Gastrocnemius medialis (tissue), 4 donors: Measurements from ENCODE around the gene TRMT5. TPM values are rescaled to one million over a fixed set of nuclear protein-coding genes. Genes with fewer than 3 reads are reported as not detected.

Source experiments
- ATAC-seq, 2 donors: fragments of 150-250 bp; one replicate each; pipeline ENCODE4 v1.9.1; 2016
- DNase-seq, 2 donors: peaks; one replicate each; pipeline ENCODE4 v3.0.0-alpha.2; 2019
- H3K27ac ChIP-seq, 4 donors: fragments of 200-600 bp; sonication (generic); 1 replicate in 1 of 4; 2 replicates in 3 of 4; pipeline ENCODE4 v1.5.1; 2016 to 2018; ENCODE audit warnings: mild to moderate bottlenecking in 2 of 4, moderate library complexity in 1 of 4
- H3K27me3 ChIP-seq, 3 donors: fragments of 200-600 bp; sonication (generic) in 2 of 3; 1 replicate in 1 of 3; 2 replicates in 2 of 3; pipeline versions ENCODE4 v1.5.1 to v1.6.0; 2016 to 2019; ENCODE audit warnings: mild to moderate bottlenecking in 1 of 3, moderate library complexity in 1 of 3
- H3K36me3 ChIP-seq, 2 donors: fragments of 200-600 bp; sonication (generic) in 1 of 2; one replicate each; pipeline ENCODE4 v1.5.1; 2017 to 2018
- H3K4me1 ChIP-seq, 2 donors: fragments of 200-600 bp; sonication (generic) in 1 of 2; one replicate each; pipeline ENCODE4 v1.5.1; 2016 to 2017; ENCODE audit warnings: mild to moderate bottlenecking in 2 of 2
- H3K4me3 ChIP-seq, 4 donors: fragments of 200-600 bp; sonication (generic) in 3 of 4; 1 replicate in 1 of 4; 2 replicates in 3 of 4; pipeline ENCODE4 v1.5.1; 2016 to 2019; ENCODE audit warnings: mild to moderate bottlenecking in 2 of 4
- H3K9me3 ChIP-seq, 3 donors: fragments of 200-600 bp; sonication (generic) in 2 of 3; 1 replicate in 1 of 3; 2 replicates in 2 of 3; pipeline ENCODE4 v1.5.1; 2016 to 2019
- POLR2A ChIP-seq, 2 donors: fragments of 450-650 bp; IDR thresholded peaks; one replicate each; pipeline ENCODE4 v1.6.1; 2017; ENCODE audit warnings: antibody characterized with exemption in 2 of 2, mild to moderate bottlenecking in 2 of 2, moderate library complexity in 2 of 2
- in situ Hi-C, 4 donors: fragments of 200-750 bp; cut with MboI; loops; one replicate each; pipeline versions ENCODE4 v1.15.0 to v1.8.0; 2017; ENCODE audit warnings: low sequenced_read_pairs in 4 of 4
- intact Hi-C: fragments of 100-400 bp; cut with DNase I; formaldehyde crosslinking; loops from one replicate; pipeline ENCODE4 v1.15.1; 2023; ENCODE audit warnings: low total_unique reads
- total RNA-seq, 4 donors: library from RNA; depleted of rRNA; stranded (reverse); fragments of >200 nt; gene quantifications; one replicate each; pipeline versions ENCODE4 v1.1.0 to v1.2.3, GENCODE V29; 2016
- TF ChIP-seq, protein P1 (sequence below), 5 experiments: fragments of 450-650 bp in 3 of 5; fragments of 200-600 bp in 2 of 5; sonication (generic) in 2 of 5; IDR thresholded peaks in 4 of 5; conservative IDR thresholded peaks in 1 of 5; 1 replicate in 4 of 5; 2 replicates in 1 of 5; pipeline ENCODE4 v1.5.1; 2016 to 2019; ENCODE audit warnings: antibody characterized with exemption in 5 of 5, mild to moderate bottlenecking in 3 of 5, moderate library complexity in 3 of 5

TRMT5 gene
- total RNA-seq, 4 donors from 2014 or later: 5.9 to 7.6 (median 6.5) TPM

DNA sequence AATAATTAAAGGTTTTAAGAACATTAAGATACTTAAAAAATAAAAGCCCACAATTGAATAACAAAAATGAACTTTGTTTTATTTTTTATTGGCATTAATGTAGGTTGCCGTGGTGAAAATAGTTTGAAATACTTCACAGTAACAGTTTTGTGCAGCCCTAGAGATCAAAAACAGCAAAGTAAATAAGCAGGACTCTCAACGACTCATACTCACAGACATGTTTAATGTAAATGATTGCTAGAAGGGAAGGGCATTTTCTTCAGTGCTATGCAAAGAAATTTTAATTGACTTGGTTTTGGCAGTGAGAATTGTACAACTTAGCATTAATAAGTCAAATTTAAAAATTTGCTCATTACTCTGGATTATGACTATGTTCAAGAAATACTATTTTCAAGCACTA lies 16.0 kb downstream of the TRMT5 start:
- Histone ChIP-seq H3K4me1 (peaks cover 32 to 35% of the 10 kb centered on the region in 2 donors), H3K27me3 (no peaks in the 10 kb centered on the region), H3K9me3 (no peaks in the 10 kb centered on the region), H3K27ac (peak overlapping the region in 1 of 4 donors; percentile 4), H3K4me3 (no peak overlapping the region), H3K36me3 (no peaks in the 10 kb centered on the region)
- ATAC-seq (no peak), DNase-seq (no peak)
- in situ Hi-C loops: no loop called here
- TF ChIP-seq POLR2A (IDR thresholded peaks at IDR 0.05): no peak
- TF ChIP-seq, protein P1, sequence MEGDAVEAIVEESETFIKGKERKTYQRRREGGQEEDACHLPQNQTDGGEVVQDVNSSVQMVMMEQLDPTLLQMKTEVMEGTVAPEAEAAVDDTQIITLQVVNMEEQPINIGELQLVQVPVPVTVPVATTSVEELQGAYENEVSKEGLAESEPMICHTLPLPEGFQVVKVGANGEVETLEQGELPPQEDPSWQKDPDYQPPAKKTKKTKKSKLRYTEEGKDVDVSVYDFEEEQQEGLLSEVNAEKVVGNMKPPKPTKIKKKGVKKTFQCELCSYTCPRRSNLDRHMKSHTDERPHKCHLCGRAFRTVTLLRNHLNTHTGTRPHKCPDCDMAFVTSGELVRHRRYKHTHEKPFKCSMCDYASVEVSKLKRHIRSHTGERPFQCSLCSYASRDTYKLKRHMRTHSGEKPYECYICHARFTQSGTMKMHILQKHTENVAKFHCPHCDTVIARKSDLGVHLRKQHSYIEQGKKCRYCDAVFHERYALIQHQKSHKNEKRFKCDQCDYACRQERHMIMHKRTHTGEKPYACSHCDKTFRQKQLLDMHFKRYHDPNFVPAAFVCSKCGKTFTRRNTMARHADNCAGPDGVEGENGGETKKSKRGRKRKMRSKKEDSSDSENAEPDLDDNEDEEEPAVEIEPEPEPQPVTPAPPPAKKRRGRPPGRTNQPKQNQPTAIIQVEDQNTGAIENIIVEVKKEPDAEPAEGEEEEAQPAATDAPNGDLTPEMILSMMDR (IDR thresholded peaks at IDR 0.05 in 4 of 5, conservative IDR thresholded peaks at IDR 0.05 in 1 of 5): no peak
- intact Hi-C loops: no loop called here

DNA sequence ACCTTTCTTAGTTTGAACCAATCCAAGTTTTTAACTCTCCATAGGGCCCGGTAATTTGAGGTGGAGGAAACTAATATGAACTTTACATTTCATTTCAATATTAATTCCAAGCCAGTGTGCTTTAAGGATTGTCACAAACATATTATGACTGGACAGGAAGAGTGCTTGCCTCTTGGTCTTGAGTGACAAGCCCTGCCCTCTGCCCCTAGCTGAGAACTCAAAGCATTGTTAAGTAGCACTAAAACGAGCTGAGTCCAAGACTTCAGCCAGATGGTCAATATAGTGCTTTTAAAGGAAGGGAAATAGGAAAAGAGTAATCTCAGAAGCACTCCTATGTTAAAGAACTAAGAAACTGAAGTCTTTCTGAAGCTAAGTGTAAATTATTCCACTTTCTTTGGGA lies 17.1 kb downstream of the TRMT5 start:
- TF ChIP-seq, protein P1 (IDR thresholded peaks at IDR 0.05 in 4 of 5, conservative IDR thresholded peaks at IDR 0.05 in 1 of 5): no peak
- TF ChIP-seq POLR2A (IDR thresholded peaks at IDR 0.05): no peak
- no peak for ATAC-seq

DNA sequence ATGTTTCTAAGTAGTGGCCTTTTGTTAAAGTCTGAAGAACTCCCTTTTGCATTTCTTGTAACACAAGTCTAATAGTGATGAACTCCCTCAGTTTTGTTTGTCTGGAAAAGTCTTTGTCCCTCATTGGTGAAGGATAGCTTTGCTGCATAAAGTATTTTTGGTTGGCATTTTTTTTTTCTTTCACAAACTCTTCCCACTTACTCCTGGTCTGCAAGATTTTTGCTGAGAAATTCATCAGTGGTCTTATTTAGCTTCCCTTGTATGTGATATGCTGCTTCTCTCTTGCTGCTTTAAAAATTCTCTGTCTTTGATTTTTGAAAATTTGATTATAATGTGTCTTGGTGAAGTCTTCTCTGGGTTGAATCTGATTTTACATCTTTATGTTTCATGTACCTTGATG lies 22.7 kb downstream of the TRMT5 start:
- peaks cover 0 to 19% (median 7%) of the 10 kb centered on the region in 3 donors for H3K9me3 ChIP-seq
- no peak for ATAC-seq
- H3K27me3 ChIP-seq: no peaks in the 10 kb centered on the region
- intact Hi-C loops (no loop called here), in situ Hi-C loops (no loop called here)
- peaks cover 0 to 5% of the 10 kb centered on the region in 2 donors for H3K36me3 ChIP-seq
- H3K27ac ChIP-seq: no peak overlapping the region
- H3K4me1 ChIP-seq: peaks cover 10 to 18% of the 10 kb centered on the region in 2 donors
- TF ChIP-seq, protein P1 (IDR thresholded peaks at IDR 0.05 in 4 of 5, conservative IDR thresholded peaks at IDR 0.05 in 1 of 5): no peak
- TF ChIP-seq POLR2A (IDR thresholded peaks at IDR 0.05): no peak
- DNase-seq: no peak
- no peak overlapping the region for H3K4me3 ChIP-seq

More for the DNA sequence above, 17.1 kb downstream of the TRMT5 start:
- in situ Hi-C loops (no loop called here), intact Hi-C loops (no loop called here)
- Histone ChIP-seq H3K4me3 (no peak overlapping the region), H3K36me3 (no peaks in the 10 kb centered on the region), H3K9me3 (no peaks in the 10 kb centered on the region), H3K27ac (peak overlapping the region in 1 of 4 donors; percentile 24), H3K27me3 (no peaks in the 10 kb centered on the region), H3K4me1 (peaks cover 32 to 33% of the 10 kb centered on the region in 2 donors)
- DNase-seq: no peak

DNA sequence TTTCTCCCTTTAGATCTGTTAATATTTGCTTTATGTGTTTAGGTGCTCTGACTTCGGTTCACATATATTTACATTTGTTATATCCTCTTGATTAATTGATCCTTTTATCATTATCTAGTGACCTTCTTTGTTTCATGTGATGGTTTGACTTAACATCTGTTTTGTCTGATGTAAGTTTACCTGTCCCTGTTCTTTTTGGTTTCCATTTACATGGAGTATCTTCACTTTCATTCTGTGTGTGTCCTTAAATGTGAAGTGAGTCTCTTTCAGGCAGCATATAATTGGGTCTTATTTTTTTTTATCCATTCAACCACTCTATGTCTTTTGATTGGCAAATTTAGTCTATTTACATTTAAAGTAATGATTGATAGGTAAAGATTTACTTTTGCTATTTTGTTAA lies 24.2 kb downstream of the TRMT5 start:
- no peak overlapping the region for H3K27ac ChIP-seq
- no peak for DNase-seq
- peaks cover 8 to 11% of the 10 kb centered on the region in 2 donors for H3K4me1 ChIP-seq
- H3K36me3 ChIP-seq: peaks cover 0 to 6% of the 10 kb centered on the region in 2 donors
- no peaks in the 10 kb centered on the region for H3K27me3 ChIP-seq
- no peak for ATAC-seq
- in situ Hi-C loops (no loop called here), intact Hi-C loops (no loop called here)
- H3K4me3 ChIP-seq: no peak overlapping the region
- peaks cover 0 to 19% (median 7%) of the 10 kb centered on the region in 3 donors for H3K9me3 ChIP-seq
- no peak for TF ChIP-seq POLR2A (IDR thresholded peaks at IDR 0.05)
- TF ChIP-seq, protein P1 (IDR thresholded peaks at IDR 0.05 in 4 of 5, conservative IDR thresholded peaks at IDR 0.05 in 1 of 5): no peak

DNA sequence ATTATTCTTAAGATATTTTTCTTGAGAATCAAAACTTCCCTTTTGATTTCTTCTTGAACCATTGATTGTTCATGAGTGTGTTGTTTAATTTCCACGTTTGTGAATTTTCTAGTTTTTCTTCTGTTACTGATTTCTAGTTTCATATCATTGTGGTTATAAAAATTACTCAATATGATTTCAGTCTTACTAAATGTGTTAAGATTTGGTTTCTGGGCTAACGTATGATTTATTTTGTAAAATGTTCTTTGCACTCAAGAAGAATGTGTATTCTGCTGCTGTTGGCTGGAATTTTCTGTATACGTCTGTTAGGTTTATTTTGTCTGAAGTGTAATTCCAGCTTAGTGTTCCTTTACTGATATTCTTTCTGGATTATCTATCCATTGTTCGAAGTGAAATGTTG lies 24.7 kb downstream of the TRMT5 start:
- Histone ChIP-seq H3K36me3 (peaks cover 0 to 6% of the 10 kb centered on the region in 2 donors), H3K4me1 (peaks cover 8 to 11% of the 10 kb centered on the region in 2 donors), H3K4me3 (no peak overlapping the region), H3K9me3 (peaks cover 0 to 19% (median 7%) of the 10 kb centered on the region in 3 donors), H3K27me3 (no peaks in the 10 kb centered on the region), H3K27ac (no peak overlapping the region)
- DNase-seq: no peak
- intact Hi-C loops (no loop called here), in situ Hi-C loops (no loop called here)
- ATAC-seq: no peak
- no peak for TF ChIP-seq POLR2A (IDR thresholded peaks at IDR 0.05)
- TF ChIP-seq, protein P1 (IDR thresholded peaks at IDR 0.05 in 4 of 5, conservative IDR thresholded peaks at IDR 0.05 in 1 of 5): no peak
